Thymus (tissue), 11 donors: ENCODE data around the gene PRDM16. TPM values are rescaled to one million over a fixed set of nuclear protein-coding genes. Genes with fewer than 3 reads are reported as not detected.

Experiments
- DNase-seq, 9 donors: peaks; one replicate each; pipeline ENCODE4 v3.0.0-alpha.2; 2013; ENCODE audit warnings: low spot score in 9 of 9, low read depth in 6 of 9, missing footprints in 1 of 9
- H3K27ac ChIP-seq, 2 donors: one replicate each; pipeline ENCODE4 v1.5.1; 2013; ENCODE audit warnings: control low read depth in 1 of 2, low read depth in 1 of 2, low read length in 1 of 2, mild to moderate bottlenecking in 1 of 2, moderate library complexity in 1 of 2
- H3K27me3 ChIP-seq, 2 donors: one replicate each; pipeline ENCODE4 v1.5.1; 2013; ENCODE audit warnings: low read length in 1 of 2; ENCODE audit not compliant: control insufficient read depth in 2 of 2, insufficient read depth in 1 of 2
- H3K36me3 ChIP-seq, 2 donors: one replicate each; pipeline ENCODE4 v1.5.1; 2013; ENCODE audit warnings: low read length in 1 of 2, mild to moderate bottlenecking in 1 of 2, moderate library complexity in 1 of 2; ENCODE audit not compliant: control insufficient read depth in 2 of 2, insufficient read depth in 2 of 2
- H3K4me1 ChIP-seq, 2 donors: one replicate each; pipeline ENCODE4 v1.5.1; 2013; ENCODE audit warnings: low read length in 2 of 2; ENCODE audit not compliant: control insufficient read depth in 2 of 2, insufficient read depth in 2 of 2
- H3K4me3 ChIP-seq, 2 donors: one replicate each; pipeline ENCODE4 v1.5.1; 2013; ENCODE audit warnings: low read length in 2 of 2, control low read depth in 1 of 2, mild to moderate bottlenecking in 1 of 2
- H3K9me3 ChIP-seq, 2 donors: one replicate each; pipeline ENCODE4 v1.5.1; 2013; ENCODE audit warnings: low read length in 1 of 2, mild to moderate bottlenecking in 1 of 2; ENCODE audit not compliant: control insufficient read depth in 2 of 2, insufficient read depth in 1 of 2
- WGBS: extraction: QIAGEN DNeasy Blood & Tissue Kit; methylation state at CpG from one replicate; pipeline ENCODE4 v1.1.7; 2013; 5-methylcytosine and 5-hydroxymethylcytosine counted together
- polyA plus RNA-seq: library from polyadenylated mRNA; stranded (reverse); fragments of 200-250 nt; gene quantifications from one replicate; pipeline ENCODE4 v1.2.3, GENCODE V29; 2013
- total RNA-seq: library from RNA; stranded (reverse); fragments of 120-200 nt; gene quantifications from one replicate; pipeline ENCODE4 v1.2.4, GENCODE V29; 2013
- donor health status: healthy.

Gene PRDM16
- total and polyA plus RNA-seq, 2 donors, result 0.09 to 0.55 TPM

- peaks cover 15 to 45% of the 10 kb centered on the region in 2 donors for H3K27me3 ChIP-seq
- no peak for DNase-seq
- H3K4me1 ChIP-seq, result no peaks in the 10 kb centered on the region
- no peak overlapping the region for H3K4me3 ChIP-seq
- no peak overlapping the region for H3K27ac ChIP-seq
- peaks cover 0 to 4% of the 10 kb centered on the region in 2 donors for H3K9me3 ChIP-seq
- H3K36me3 ChIP-seq, result no peaks in the 10 kb centered on the region
- WGBS, result 69% methylated on average over 24 of the region's 24 CpGs
These were observed 182.2 kb downstream of the PRDM16 start for GRCh38 chr1:3251099-3251806.

- H3K27me3 ChIP-seq, result peaks cover 15 to 38% of the 10 kb centered on the region in 2 donors
These were observed 182.9 kb downstream of the PRDM16 start for GRCh38 chr1:3251807-3252428.

GRCh38 chr1:3255680-3256079 is 186.7 kb downstream of the PRDM16 start:
- DNase-seq, result no peak
- H3K4me3 ChIP-seq, result no peak overlapping the region
- 96% methylated on average over 15 of the region's 15 CpGs for WGBS
- peaks cover 0 to under 1% of the 10 kb centered on the region in 2 donors for H3K27me3 ChIP-seq
- no peaks in the 10 kb centered on the region for H3K36me3 ChIP-seq
- H3K9me3 ChIP-seq, result peaks cover 0 to 4% of the 10 kb centered on the region in 2 donors
- no peaks in the 10 kb centered on the region for H3K4me1 ChIP-seq
- H3K27ac ChIP-seq, result no peak overlapping the region

More at GRCh38 chr1:3251807-3252428, 182.9 kb downstream of the PRDM16 start:
- Histone ChIP-seq H3K36me3 (no peaks in the 10 kb centered on the region), H3K9me3 (peaks cover 0 to 4% of the 10 kb centered on the region in 2 donors), H3K4me1 (no peaks in the 10 kb centered on the region), H3K4me3 (no peak overlapping the region), H3K27ac (no peak overlapping the region)
- 78% methylated on average over 17 of the region's 17 CpGs for WGBS
- DNase-seq, result no peak

- Histone ChIP-seq H3K36me3 (no peaks in the 10 kb centered on the region), H3K4me3 (no peak overlapping the region), H3K4me1 (no peaks in the 10 kb centered on the region), H3K27me3 (no peaks in the 10 kb centered on the region), H3K9me3 (peaks cover 0 to 2% of the 10 kb centered on the region in 2 donors), H3K27ac (no peak overlapping the region)
- 97% methylated on average over 4 of the region's 4 CpGs for WGBS
- no peak for DNase-seq
These were observed 188.8 kb downstream of the PRDM16 start for GRCh38 chr1:3257788-3258187.

GRCh38 chr1:3258386-3259003 is 189.5 kb downstream of the PRDM16 start:
- WGBS, result 94% methylated on average over 16 of the region's 16 CpGs
- no peaks in the 10 kb centered on the region for H3K9me3 ChIP-seq
- no peak overlapping the region for H3K27ac ChIP-seq
- no peak for DNase-seq
- H3K27me3 ChIP-seq, result no peaks in the 10 kb centered on the region
- H3K36me3 ChIP-seq, result no peaks in the 10 kb centered on the region
- no peak overlapping the region for H3K4me3 ChIP-seq
- H3K4me1 ChIP-seq, result no peaks in the 10 kb centered on the region

GRCh38 chr1:3259020-3259419 is 190.0 kb downstream of the PRDM16 start:
- WGBS, result 93% methylated on average over 14 of the region's 14 CpGs
- Histone ChIP-seq H3K27ac (no peak overlapping the region), H3K4me3 (no peak overlapping the region), H3K9me3 (no peaks in the 10 kb centered on the region), H3K36me3 (no peaks in the 10 kb centered on the region), H3K4me1 (no peaks in the 10 kb centered on the region), H3K27me3 (no peaks in the 10 kb centered on the region)
- DNase-seq, result no peak

GRCh38 chr1:3261007-3261968 is 192.3 kb downstream of the PRDM16 start:
- 88% methylated on average over 21 of the region's 21 CpGs for WGBS
- no peak overlapping the region for H3K27ac ChIP-seq
- H3K27me3 ChIP-seq, result no peaks in the 10 kb centered on the region
- DNase-seq, result no peak
- H3K4me1 ChIP-seq, result no peaks in the 10 kb centered on the region
- H3K9me3 ChIP-seq, result peaks cover 0 to 2% of the 10 kb centered on the region in 2 donors
- H3K4me3 ChIP-seq, result no peak overlapping the region
- no peaks in the 10 kb centered on the region for H3K36me3 ChIP-seq

DNA sequence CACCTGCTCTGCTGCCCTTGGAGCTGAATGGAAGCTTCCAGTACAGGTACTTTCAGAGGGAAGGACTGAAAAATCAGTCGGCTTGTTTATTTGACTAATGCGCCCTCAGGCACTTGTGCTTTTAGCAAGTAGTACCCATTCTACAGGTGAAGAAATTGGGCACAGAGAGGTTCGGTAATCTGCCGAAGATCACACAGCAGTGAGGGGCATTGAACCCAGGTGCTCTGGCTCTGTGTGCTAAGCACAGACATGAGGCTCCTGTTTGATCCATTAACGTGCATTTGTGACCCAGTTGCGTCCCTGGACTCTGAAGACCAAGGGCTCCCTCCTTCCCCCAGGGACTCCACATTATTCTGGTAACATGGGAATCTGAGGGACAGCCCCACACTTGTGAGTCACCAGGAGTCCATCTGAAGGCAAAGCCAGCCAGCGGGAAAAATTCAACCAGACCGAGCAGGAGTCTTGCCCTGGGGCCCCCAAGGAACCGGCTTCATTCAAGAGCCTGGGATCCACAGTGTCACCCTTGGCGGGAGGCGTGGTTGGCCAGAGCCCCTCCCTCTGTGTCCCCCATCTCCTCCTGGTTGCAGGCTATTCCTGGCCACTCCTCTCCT is 193.1 kb downstream of the PRDM16 start:
- Histone ChIP-seq H3K36me3 (no peaks in the 10 kb centered on the region), H3K27ac (no peak overlapping the region), H3K4me1 (no peaks in the 10 kb centered on the region), H3K4me3 (no peak overlapping the region), H3K27me3 (no peaks in the 10 kb centered on the region), H3K9me3 (peaks cover 0 to 2% of the 10 kb centered on the region in 2 donors)
- no peak for DNase-seq
- 95% methylated on average over 11 of the region's 11 CpGs for WGBS
